Activated naive CD4-positive, alpha-beta T cell treated with anti-CD3 and anti-CD28 coated beads, Interleukin-2, amount 50 U/mL, for 24 hours (primary cell): ENCODE results near the gene AUTS2.

Source experiments
- H3K27ac Mint-ChIP-seq: one replicate; pipeline ENCODE4 v1.8.0; 2021; ENCODE audit warnings: mild to moderate bottlenecking, mixed read lengths
- H3K27me3 Mint-ChIP-seq: one replicate; pipeline ENCODE4 v1.8.0; 2021; ENCODE audit warnings: mixed read lengths
- H3K36me3 Mint-ChIP-seq: one replicate; pipeline ENCODE4 v1.8.0; 2021; ENCODE audit warnings: mixed read lengths
- H3K4me1 Mint-ChIP-seq: one replicate; pipeline ENCODE4 v1.8.0; 2021; ENCODE audit warnings: mixed read lengths
- H3K4me3 Mint-ChIP-seq: one replicate; pipeline ENCODE4 v1.8.0; 2021; ENCODE audit warnings: mild to moderate bottlenecking, mixed read lengths
- H3K9me3 Mint-ChIP-seq: one replicate; pipeline ENCODE4 v1.8.0; 2021; ENCODE audit warnings: mixed read lengths

Gene AUTS2

DNA sequence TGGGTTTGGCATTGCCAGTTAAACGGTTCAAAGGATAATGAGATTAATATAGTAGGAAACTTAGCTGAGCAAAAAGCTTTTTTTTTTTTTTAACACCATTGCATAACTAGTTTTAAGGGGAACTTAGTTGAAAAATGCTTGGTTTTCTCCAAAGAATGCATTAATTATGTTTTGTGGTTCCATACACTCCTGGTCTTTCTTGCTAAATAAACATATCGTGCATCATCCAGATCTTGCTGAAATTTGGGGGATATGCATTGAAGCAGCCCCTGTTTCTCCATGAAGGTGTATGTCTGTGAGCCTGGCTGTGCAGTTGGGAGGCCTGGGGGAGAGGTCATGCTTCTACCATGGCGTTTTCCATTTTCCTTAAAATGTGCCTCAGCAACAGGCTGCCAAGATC lies 975.4 kb downstream of the AUTS2 start:
- H3K4me1 Mint-ChIP-seq: no peaks in the 10 kb centered on the region
- no peak overlapping the region for H3K4me3 Mint-ChIP-seq
- no peaks in the 10 kb centered on the region for H3K27me3 Mint-ChIP-seq
- H3K27ac Mint-ChIP-seq: no peak overlapping the region
- no peaks in the 10 kb centered on the region for H3K36me3 Mint-ChIP-seq
- H3K9me3 Mint-ChIP-seq: peaks cover 4% of the 10 kb centered on the region

DNA sequence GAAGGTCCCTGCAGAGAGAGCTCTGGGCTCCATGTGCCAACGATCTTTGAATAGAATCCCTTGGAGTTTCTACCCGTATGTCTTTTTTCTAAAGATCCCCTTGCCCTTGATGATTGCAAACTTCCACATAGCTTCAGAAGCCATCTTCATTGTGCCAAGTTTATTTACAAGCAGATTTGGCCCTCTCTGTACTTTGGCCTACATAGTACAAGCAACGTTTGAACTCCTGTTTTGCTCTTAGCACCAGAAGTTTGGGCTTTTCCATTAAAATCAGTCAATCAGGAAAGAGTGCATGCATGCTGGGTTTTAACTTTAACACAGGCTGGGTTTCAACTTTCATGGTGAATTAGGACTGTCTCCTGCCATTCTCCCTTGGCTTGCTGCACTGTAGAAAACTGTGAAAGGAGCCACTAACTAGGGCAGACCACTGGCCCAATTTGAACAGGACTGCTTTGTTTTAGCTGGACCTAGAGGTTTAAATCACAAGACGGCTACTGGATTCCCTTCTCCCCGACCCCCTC lies 976.1 kb downstream of the AUTS2 start:
- no peak overlapping the region for H3K4me3 Mint-ChIP-seq
- H3K27ac Mint-ChIP-seq: no peak overlapping the region
- H3K9me3 Mint-ChIP-seq: peaks cover 4% of the 10 kb centered on the region
- no peaks in the 10 kb centered on the region for H3K27me3 Mint-ChIP-seq
- no peaks in the 10 kb centered on the region for H3K36me3 Mint-ChIP-seq
- H3K4me1 Mint-ChIP-seq: no peaks in the 10 kb centered on the region

DNA sequence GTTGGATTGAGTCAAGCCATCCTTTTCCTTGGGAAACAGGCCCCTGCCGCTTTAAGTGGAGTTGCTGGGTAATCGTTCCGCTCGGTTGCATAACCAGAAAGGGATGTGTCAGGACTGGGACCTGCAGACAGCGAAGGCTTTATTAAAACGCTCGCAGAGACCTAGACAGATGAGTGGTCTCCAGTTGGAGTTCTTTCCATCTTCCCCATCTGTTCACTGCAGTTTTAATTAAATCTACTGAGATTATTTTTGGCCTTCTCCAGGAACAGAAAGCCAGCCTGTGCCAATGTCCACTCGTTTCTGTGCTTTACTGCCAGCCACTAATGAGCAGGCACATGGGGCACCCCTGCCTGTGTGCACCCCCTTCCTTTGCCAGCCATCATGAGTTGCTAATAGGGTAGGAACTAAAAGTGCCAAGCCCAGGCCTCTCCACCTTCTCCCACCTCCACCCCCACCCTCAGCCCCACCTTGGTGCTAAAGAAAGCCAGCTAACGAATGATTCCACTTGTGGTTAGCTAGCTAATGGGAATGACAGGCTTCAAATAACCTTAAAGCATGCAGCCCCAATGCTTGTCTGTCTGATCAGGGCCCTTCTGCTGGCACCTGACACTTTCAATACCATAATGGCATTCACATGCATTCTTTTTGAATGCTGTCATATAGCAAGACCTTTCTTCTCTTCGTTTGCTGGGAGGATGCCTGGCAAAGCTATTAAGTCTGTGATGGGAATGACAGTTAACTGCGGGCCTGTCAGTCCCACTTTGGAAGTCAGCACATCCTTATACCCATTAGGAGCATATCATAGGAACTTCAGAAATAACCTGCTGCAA lies 976.9 kb downstream of the AUTS2 start:
- no peak overlapping the region for H3K4me3 Mint-ChIP-seq
- no peak overlapping the region for H3K27ac Mint-ChIP-seq
- H3K36me3 Mint-ChIP-seq: no peaks in the 10 kb centered on the region
- H3K4me1 Mint-ChIP-seq: no peaks in the 10 kb centered on the region
- peaks cover 4% of the 10 kb centered on the region for H3K9me3 Mint-ChIP-seq
- no peaks in the 10 kb centered on the region for H3K27me3 Mint-ChIP-seq

DNA sequence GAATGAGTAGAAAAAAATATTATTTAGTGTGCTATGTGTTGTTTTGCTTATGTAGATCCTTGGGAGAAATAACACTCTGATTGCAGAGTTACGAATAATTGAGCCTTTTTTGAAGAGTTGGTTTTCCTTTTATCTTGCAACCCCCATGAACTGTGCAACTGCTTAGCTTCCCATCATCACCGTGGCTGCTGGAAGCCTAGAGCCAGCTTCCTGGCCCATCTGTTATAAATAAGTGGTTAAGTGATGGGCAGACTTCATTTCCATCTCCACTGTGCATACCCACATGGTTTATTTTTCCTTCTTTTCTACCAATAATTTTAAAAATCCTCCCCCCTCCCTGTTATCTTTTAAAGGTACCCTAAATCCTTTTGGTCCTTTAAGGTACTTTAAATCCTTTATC lies 978.8 kb downstream of the AUTS2 start:
- H3K27ac Mint-ChIP-seq: no peak overlapping the region
- H3K9me3 Mint-ChIP-seq: peaks cover 4% of the 10 kb centered on the region
- H3K4me3 Mint-ChIP-seq: no peak overlapping the region
- H3K36me3 Mint-ChIP-seq: no peaks in the 10 kb centered on the region
- H3K4me1 Mint-ChIP-seq: no peaks in the 10 kb centered on the region
- no peaks in the 10 kb centered on the region for H3K27me3 Mint-ChIP-seq

DNA sequence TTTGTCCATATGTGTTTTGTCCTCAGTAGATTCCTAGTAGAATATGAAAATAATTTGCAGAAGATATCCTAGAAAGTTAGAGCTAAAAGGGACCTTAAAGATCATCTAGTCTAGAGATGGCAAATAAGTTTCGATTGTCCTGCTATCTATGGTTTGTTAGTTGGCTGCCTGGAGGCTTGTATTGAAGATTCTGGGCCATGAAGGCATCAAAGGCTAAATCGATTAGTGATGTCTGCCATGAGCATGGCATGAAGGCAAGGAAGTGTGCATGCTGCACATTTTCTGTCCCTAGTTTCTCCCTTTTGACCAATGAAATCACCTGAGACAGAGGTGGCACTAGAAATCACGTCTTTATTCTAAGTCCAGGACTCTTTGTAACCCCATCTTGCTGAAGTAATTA lies 979.9 kb downstream of the AUTS2 start:
- Mint-ChIP-seq H3K4me3 (no peak overlapping the region), H3K27me3 (no peaks in the 10 kb centered on the region), H3K36me3 (no peaks in the 10 kb centered on the region), H3K4me1 (no peaks in the 10 kb centered on the region), H3K9me3 (peaks cover 4% of the 10 kb centered on the region), H3K27ac (no peak overlapping the region)

DNA sequence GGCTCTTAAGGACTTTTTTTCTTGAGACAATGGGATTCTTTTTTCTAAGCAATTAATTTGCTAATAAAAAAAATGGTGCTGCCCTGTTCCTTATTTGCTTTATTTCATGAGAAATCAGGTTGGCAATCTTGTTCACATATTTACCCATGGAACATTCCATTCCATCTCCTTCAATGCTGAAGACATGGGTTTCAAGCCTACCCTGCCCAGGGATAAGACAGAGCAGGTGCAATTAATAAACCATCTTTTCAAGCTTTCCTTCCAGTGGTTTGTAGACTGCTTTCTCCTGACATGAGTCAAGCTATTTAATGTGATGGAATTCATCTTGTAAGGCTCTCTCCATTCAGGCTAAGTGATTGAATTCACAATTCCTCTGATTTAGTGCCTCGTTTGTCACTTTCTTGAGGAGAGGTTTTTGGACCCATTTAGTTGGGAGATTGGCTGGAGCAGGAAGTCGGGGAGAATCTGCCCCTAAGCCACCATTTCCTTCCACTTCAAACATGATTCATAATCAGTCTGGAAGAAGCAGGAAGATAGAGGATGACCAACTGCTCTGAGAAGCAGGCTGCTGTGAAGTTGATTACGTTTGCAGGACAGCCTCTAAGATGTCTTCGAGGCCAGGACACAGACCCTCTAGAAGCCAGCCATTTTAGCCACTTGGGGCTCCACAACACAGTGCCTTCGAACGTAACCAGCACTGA lies 981.3 kb downstream of the AUTS2 start:
- no peaks in the 10 kb centered on the region for H3K27me3 Mint-ChIP-seq
- no peaks in the 10 kb centered on the region for H3K4me1 Mint-ChIP-seq
- no peak overlapping the region for H3K27ac Mint-ChIP-seq
- H3K9me3 Mint-ChIP-seq: peaks cover 4% of the 10 kb centered on the region
- H3K4me3 Mint-ChIP-seq: no peak overlapping the region
- H3K36me3 Mint-ChIP-seq: no peaks in the 10 kb centered on the region

DNA sequence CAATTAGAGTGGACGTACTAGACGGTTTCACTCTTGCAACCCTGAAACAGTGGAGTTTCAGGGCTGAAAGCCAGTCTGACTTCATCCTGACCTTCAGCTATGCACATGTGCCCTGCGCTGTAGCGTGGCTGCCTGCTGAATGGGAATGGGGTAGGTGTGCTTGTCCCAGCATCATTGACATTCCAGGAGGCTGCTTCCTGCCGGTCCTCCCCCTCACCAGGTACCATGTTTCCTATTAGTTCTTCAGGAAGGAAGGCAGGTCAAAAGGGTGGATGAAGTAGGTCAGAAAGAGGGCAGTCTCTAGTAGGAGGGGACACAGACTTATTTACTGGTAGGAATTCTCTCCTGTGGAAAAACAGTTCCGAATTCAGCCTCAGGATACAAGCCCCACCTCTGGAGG lies 981.9 kb downstream of the AUTS2 start:
- H3K27me3 Mint-ChIP-seq: no peaks in the 10 kb centered on the region
- no peaks in the 10 kb centered on the region for H3K36me3 Mint-ChIP-seq
- H3K9me3 Mint-ChIP-seq: peaks cover 4% of the 10 kb centered on the region
- H3K27ac Mint-ChIP-seq: no peak overlapping the region
- H3K4me3 Mint-ChIP-seq: no peak overlapping the region
- H3K4me1 Mint-ChIP-seq: no peaks in the 10 kb centered on the region

DNA sequence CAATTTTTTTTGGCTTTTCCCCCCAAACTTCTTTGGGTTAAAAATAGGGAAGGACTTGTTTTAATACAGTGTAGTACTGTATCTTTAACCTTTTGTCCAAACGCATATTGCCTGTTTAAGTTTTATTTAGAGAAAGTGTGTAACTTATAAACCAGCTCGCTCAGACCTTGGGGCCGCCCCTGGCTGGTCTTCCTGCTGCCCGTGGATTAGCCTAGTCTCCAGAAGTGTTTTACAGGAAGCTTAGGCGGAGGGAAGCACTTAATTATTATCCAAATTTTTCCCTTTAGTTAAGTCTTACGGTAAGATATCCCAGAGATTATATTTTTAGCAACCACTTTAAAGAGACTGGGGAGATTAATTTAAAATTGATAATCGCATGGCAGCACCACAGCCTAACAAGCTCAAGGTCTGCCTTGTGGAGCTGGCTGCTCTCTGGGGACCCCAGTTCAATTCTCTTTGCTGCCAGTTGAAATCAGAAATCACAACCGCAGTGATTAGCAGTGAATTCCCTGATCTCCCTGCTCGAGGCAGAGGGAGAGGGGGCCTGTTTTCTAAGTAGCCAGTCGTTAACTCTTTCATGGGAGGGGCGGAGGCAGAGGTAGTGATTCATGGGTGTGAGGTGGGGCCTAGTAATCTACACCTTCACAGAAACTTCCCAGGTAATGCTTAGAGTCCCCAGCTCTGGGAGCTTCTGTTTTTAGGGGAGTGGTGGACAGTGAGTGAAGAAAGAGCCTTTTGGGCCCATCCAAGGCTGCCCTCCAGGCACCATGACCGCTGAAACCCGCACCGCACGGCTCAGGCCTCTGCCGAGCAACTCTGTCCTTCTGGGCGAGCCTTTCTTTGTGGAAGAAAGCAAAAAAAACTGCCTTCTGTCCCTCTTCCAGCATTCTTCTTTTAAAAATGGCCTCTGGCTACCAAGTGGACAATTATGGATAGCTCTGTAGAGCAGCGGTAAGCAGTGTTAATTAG lies 984.9 kb downstream of the AUTS2 start:
- Mint-ChIP-seq H3K27me3 (no peaks in the 10 kb centered on the region), H3K9me3 (no peaks in the 10 kb centered on the region), H3K36me3 (no peaks in the 10 kb centered on the region), H3K27ac (no peak overlapping the region), H3K4me3 (no peak overlapping the region), H3K4me1 (no peaks in the 10 kb centered on the region)

DNA sequence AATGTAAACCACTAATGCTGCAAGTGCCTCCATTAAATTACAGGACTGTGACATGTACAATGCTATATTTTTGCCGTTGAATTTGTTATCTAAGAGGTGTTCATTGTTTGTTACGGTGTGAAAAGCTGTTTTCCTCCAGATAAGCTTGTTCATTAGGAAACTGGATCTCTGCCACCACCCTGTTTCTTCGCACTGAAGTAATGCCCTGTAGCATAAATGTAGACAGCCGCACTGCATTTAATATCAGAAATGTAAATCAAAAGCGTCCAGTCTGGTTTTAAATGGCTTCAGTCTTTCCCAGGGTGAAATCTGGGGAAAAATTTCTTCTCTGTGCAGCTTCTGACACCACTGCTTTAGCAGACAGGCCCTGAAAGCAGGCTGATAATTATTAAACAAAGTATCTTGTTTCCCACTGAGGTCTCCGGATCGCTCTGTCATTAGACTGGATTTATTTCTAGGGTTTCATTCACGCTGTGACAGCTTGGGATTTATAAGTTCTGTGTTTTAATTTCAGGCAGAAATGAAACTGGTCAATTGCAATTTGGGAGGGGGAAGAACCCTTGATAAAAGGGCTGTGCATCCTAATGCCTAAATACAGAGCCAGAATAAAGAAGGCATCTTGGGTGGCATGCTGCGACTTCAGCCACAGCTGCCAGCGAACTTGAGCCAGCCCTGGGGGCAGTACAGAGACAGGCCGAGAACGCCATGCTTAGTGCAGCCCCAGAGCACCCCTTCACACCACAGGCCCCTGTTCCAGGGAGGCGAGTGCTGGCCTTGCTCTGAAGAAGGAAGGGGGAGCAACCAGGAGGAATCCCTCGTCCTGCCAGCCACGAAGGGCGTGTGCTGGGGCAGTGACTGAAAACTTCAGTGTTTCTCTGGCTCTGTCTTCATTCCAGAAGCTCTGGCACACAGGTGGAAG lies 985.9 kb downstream of the AUTS2 start:
- Mint-ChIP-seq H3K4me1 (no peaks in the 10 kb centered on the region), H3K9me3 (no peaks in the 10 kb centered on the region), H3K36me3 (no peaks in the 10 kb centered on the region)

DNA sequence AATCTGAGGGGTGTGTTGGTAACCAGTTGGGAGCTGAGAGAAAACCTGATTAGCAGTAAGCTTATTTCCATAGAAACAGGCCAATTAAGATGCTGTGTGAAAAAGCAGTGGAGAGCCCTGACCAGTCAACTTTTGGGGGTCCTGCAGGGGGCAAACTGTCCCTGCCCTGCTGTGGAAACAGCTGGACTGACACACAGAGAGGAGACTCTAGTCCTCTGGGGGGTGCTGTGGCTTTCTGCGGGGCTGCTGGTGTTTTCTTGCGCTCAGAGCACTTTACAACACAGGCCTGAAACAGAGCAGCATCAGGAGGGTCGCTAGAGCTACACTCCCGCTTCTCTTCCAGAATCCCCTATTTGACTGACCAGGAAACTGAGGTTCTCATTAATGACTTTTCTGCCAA lies 986.8 kb downstream of the AUTS2 start:
- Mint-ChIP-seq H3K9me3 (no peaks in the 10 kb centered on the region), H3K4me1 (no peaks in the 10 kb centered on the region), H3K36me3 (no peaks in the 10 kb centered on the region)

More for the DNA sequence above, 985.9 kb downstream of the AUTS2 start:
- Mint-ChIP-seq H3K27ac (no peak overlapping the region), H3K4me3 (no peak overlapping the region), H3K27me3 (no peaks in the 10 kb centered on the region)

DNA sequence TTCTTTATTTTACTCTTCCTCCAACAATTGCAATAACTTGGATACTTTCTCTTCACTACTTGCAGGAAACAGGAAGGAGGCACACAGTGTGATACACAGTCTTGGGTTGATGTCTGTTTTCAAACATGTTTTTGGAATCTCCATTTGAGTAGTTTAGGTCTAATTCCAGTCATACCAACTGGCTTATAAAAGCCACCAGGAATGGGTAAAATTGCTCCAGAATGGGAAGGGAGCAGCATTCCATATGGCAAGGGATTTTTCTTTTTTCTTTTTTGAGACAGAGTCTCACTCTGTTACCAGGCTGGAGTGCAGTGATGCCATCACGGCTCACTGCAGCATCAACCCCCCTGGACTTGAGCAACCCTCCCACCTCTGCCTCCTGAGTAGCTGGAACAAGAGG lies 988.5 kb downstream of the AUTS2 start:
- Mint-ChIP-seq H3K9me3 (no peaks in the 10 kb centered on the region), H3K27ac (no peak overlapping the region), H3K4me1 (no peaks in the 10 kb centered on the region), H3K27me3 (no peaks in the 10 kb centered on the region), H3K36me3 (no peaks in the 10 kb centered on the region), H3K4me3 (no peak overlapping the region)

More for the DNA sequence above, 986.8 kb downstream of the AUTS2 start:
- Mint-ChIP-seq H3K4me3 (no peak overlapping the region), H3K27me3 (no peaks in the 10 kb centered on the region), H3K27ac (no peak overlapping the region)

DNA sequence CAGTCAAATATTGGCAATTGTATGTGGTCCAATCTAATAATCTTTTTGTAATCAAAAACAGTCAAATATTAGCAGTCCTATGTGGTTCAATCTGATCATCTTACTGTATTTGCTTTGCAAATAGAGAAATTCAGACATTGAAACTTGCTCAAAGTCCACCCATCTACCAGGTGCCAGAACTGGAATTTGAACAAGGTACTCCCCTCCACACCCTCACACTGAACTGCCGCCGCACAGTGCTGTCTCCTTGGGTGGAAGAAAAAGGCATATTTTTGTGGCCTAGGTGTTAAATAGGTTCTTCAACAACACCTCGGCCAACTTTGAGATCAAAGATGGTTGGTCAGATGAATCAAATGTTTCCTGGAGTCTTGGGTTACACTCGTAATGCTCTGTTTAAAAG lies 989.5 kb downstream of the AUTS2 start:
- no peak overlapping the region for H3K27ac Mint-ChIP-seq
- H3K4me1 Mint-ChIP-seq: no peaks in the 10 kb centered on the region
- H3K36me3 Mint-ChIP-seq: no peaks in the 10 kb centered on the region
- H3K27me3 Mint-ChIP-seq: no peaks in the 10 kb centered on the region
- no peaks in the 10 kb centered on the region for H3K9me3 Mint-ChIP-seq
- H3K4me3 Mint-ChIP-seq: no peak overlapping the region

DNA sequence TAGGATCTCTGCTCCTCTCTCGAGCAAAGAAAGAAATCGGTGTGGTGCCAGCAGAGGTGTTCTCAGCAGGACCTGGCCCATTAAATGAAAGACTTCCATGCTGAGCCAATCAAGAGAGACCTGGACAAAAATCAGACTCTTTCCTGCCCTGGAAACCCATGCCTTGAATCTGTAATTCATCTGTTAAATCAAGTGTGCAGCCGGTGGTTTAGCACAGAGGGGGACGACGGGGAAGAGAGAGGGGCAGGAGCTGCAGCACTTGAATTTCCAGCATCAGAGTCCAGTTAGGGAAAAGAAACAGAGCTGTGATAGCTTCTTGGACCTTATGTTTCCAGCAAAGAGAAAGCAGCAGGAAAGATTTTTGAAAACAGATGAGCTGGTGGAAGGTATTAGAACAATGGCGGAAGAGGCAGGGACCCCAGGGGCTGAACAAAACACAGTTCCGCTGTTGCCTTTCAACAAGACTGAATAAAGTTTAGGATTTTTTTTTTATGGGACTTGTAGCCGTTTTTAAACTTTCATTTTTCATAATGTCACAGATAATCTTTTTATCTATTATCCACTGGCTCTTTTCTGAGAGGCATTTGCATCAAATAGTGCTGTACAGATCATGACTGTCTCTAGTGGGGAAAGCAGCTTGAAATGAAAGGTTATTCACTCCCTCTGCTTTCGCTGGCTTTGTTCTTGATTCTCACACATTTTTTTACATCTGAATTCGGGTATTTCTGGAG lies 990.1 kb downstream of the AUTS2 start:
- no peak overlapping the region for H3K27ac Mint-ChIP-seq
- no peaks in the 10 kb centered on the region for H3K9me3 Mint-ChIP-seq

DNA sequence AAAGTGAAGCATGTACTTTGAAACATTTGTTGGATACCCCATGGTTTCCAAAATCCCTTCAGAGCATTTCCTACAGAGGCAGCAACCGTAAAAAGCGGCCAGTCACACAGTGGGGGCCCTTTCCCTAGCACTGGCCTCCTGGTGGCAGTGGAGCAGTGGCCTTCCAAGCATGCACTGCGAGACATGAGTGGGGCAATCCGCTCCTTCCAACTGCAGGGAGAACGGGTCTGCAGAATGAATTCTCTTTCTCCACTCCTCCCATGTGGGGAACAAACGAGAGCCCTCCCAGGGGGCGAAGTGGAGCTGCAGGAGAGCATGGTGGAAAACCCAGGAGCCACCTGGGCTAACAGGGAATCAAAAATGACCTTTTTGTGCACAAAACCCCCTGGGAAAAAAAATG lies 990.7 kb downstream of the AUTS2 start:
- no peaks in the 10 kb centered on the region for H3K27me3 Mint-ChIP-seq
- H3K36me3 Mint-ChIP-seq: no peaks in the 10 kb centered on the region
- no peak overlapping the region for H3K4me3 Mint-ChIP-seq
- no peaks in the 10 kb centered on the region for H3K4me1 Mint-ChIP-seq
- H3K27ac Mint-ChIP-seq: no peak overlapping the region
- no peaks in the 10 kb centered on the region for H3K9me3 Mint-ChIP-seq

More for the DNA sequence above, 990.1 kb downstream of the AUTS2 start:
- Mint-ChIP-seq H3K27me3 (no peaks in the 10 kb centered on the region), H3K4me1 (no peaks in the 10 kb centered on the region), H3K4me3 (no peak overlapping the region), H3K36me3 (no peaks in the 10 kb centered on the region)
